LNCAP (cell line): ENCODE measurements around the gene SLC9B1.

ENCODE experiments used
- CTCF ChIP-seq: fragments of 450-650 bp; IDR thresholded peaks from 2 replicates; pipeline ENCODE4 v1.5.1; 2017; ENCODE audit warnings: mild to moderate bottlenecking

SLC9B1 gene

DNA sequence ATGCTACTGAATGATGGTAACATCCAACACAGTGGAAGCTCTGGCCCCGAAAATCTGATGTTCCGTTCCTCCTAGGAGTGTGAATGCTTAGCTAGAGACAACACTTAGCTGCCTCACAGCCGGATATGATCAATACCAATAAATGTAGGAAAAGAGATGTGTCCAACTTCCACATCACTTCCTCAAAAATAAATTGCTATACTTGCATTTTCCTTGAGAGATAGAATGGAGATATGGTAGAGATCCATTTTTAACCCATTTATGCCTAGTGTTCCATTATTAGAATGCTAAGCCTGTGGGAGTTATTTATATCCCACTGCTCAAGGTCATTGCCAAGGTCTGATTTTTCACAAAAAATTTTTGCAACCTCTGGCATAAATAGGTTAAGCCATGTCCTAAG, 5.5 kb upstream of the SLC9B1 start:
- TF ChIP-seq CTCF: no peak

GRCh38 chr4:103021120-103021519, 1.6 kb upstream of the SLC9B1 start:
- no peak for TF ChIP-seq CTCF

GRCh38 chr4:103018391-103019307, 856 bp downstream of the SLC9B1 start:
- TF ChIP-seq CTCF: no peak

DNA sequence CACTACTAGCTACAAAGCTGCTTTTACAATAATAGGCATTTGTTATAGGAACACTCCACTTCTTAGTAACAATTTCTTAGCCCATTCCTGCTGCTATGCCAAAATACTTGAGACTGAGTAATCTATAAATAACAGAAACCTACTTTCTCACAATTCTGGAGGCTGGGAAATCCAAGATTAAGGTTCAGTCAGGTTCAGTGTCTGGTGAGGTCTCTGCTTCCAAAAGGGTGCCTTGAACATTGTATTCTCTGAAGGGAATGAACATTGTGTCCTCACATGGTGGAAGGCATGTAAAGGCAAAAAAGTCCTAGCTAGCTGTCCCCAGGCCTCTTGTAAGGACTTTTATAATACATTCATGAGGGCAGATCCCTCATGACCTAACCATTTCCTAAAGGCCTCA, 7.0 kb downstream of the SLC9B1 start:
- TF ChIP-seq CTCF: no peak

DNA sequence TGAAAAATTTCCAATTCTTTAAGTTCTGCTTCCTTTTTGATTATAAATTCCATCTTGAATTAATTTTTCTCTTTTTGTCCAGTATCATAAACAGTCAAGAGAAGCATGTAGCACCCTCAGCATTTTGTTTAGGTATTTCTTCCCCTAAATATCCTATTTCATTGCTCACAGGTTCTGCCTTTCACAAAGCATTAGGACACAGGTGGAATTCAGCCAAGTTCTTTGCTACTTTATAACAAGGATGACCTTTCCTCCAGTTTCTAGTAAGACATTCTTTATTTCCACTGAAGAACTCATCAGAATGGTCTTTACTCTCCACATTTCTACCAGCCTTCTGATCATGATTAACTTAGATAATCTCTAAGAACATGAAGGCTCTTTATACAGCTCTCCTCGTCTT, 7.4 kb downstream of the SLC9B1 start:
- no peak for TF ChIP-seq CTCF

DNA sequence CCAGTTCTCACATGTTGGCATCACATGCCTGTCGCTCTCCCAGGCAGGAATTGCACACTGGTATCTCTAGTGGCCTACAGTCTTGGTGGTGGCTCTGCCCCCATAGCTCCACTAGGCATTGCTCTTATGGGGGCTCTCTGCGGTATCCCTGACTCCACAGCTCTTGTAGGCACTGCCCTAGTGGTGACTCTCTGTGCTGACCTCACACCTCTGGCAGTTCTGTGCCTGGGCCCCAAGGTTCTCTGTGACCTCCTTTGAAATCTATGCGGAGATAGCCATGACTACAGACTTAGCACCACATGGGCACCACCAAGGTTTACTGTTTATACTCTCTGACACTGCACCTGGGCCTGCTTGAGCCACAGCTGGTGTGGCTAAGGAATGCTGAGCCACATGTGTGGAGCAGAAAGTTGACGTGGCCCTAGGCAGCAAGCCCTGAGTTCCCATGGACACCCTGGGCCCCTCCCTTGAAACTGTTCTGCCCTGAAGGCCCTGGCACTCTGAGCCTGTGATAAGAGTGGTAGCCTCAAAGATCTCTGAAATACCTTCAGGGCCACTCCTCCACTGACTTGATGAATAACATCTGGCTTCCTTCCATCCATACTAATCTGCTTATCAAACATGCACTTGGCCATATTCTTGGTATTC, 8.0 kb downstream of the SLC9B1 start:
- TF ChIP-seq CTCF: no peak

DNA sequence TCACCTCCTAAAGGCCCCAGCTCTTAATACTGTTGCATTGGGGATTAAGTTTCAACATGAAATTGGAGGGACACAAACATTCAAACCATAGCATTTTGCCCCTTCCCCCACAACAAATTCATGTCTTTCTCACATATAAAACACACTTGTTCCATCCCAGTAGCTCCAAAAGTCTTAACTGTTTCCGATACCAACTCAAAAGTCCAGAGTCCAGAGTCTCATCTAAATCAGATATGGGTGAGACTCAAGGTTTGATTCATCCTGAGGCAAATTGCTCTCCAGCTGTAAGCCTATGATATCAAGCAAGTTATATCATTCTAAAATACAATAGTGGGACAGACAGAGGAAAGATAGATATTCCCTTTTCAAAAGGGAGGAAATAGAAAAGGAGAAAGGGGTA, 8.7 kb downstream of the SLC9B1 start:
- no peak for TF ChIP-seq CTCF
